Heart right ventricle (tissue), 16 donors: ENCODE data around the gene NFYC. TPM values are rescaled to one million over a fixed set of nuclear protein-coding genes. Genes with fewer than 3 reads are reported as not detected.
A peak's percentile ranks its signal among the peaks of the same experiment; 100 is the strongest.

Experiments
- ATAC-seq, 8 donors: fragments of 200-7000 bp; cut with Tn5 transposase; one replicate each; pipeline ENCODE4 v1.9.1; 2020; ENCODE audit warnings: mild to moderate bottlenecking in 8 of 8, moderate library complexity in 8 of 8, moderate number of reproducible peaks in 1 of 8
- DNase-seq, 2 donors: peaks; one replicate each; pipeline ENCODE4 v3.0.0-alpha.2; 2020
- H3K27ac ChIP-seq, 10 donors: fragments of 200-600 bp; sonication (generic) in 2 of 10; one replicate each; pipeline versions ENCODE4 v1.5.0 to v1.8.0; 2020 to 2022; ENCODE audit warnings: mild to moderate bottlenecking in 3 of 10
- H3K27me3 ChIP-seq, 7 donors: fragments of 200-600 bp; one replicate each; pipeline ENCODE4 v1.8.0; 2021 to 2022; ENCODE audit warnings: mild to moderate bottlenecking in 2 of 7
- H3K36me3 ChIP-seq, 9 donors: fragments of 200-600 bp; sonication (generic) in 1 of 9; one replicate each; pipeline versions ENCODE4 v1.5.0 to v1.8.0; 2020 to 2022; ENCODE audit warnings: mild to moderate bottlenecking in 2 of 9
- H3K4me1 ChIP-seq, 9 donors: fragments of 200-600 bp; sonication (generic) in 1 of 9; one replicate each; pipeline versions ENCODE4 v1.5.0 to v1.8.0; 2020 to 2022; ENCODE audit warnings: mild to moderate bottlenecking in 4 of 9
- H3K4me3 ChIP-seq, 10 donors: fragments of 200-600 bp; sonication (generic) in 2 of 10; one replicate each; pipeline versions ENCODE4 v1.5.0 to v1.8.0; 2020 to 2022; ENCODE audit warnings: mild to moderate bottlenecking in 7 of 10, moderate library complexity in 2 of 10
- H3K9me3 ChIP-seq, 11 donors: fragments of 200-600 bp in 10 of 11; sonication (generic) in 2 of 11; one replicate each; pipeline versions ENCODE4 v1.5.0 to v1.8.0; 2013 to 2022; ENCODE audit warnings: mild to moderate bottlenecking in 2 of 11, control low read depth in 1 of 11, moderate library complexity in 1 of 11
- WGBS, 2 donors: extraction: QIAGEN DNeasy Blood & Tissue Kit; methylation state at CpG; one replicate each; pipeline ENCODE4 v1.1.7; 2013; ENCODE audit warnings: inconsistent platforms in 1 of 2; 5-methylcytosine and 5-hydroxymethylcytosine counted together
- intact Hi-C, 10 donors: fragments of 100-400 bp; cut with DNase I; formaldehyde crosslinking; loops; one replicate each; pipeline versions ENCODE4 v1.11.1 to v1.14.2; 2022
- polyA plus RNA-seq, 2 donors: library from polyadenylated mRNA; stranded (reverse); fragments of 200-250 nt; gene quantifications; one replicate each; pipeline ENCODE4 v1.2.3, GENCODE V29; 2013
- total RNA-seq, 10 donors: library from RNA; stranded (reverse); fragmentation: NEBNext Ultra II Directional in 3 of 10; extraction: Animal tissue kit (Norgen Biotek cat#: 25700) in 3 of 10; gene quantifications; one replicate each; pipeline versions ENCODE4 v1.2.1 to v1.2.4, GENCODE V29; 2021 to 2023
- TF ChIP-seq, protein P1 (sequence below), 9 donors: fragments of 200-600 bp; sonication (generic) in 2 of 9; IDR thresholded peaks; one replicate each; pipeline versions ENCODE4 v1.5.0 to v1.8.0; 2021 to 2022; ENCODE audit warnings: antibody characterized with exemption in 9 of 9, mild to moderate bottlenecking in 5 of 9, moderate library complexity in 1 of 9
- donor health status: Arrhythmogenic right ventricular cardiomyopathy.
- donor health status: ischemic (EF 13 %, LVEDD 7.1; RV severe dilation, severe dysfunction).
- donor health status: healthy with polysubstance abuse.
- donor health status: DM: no; HTN: yes; CAD: no.
- donor health status: DM: no; HTN: no; CAD: no.
- donor health status: ischemic (EF 25% LVEDD 6.9; RV normal size, moderate dysfunction).
- donor health status: ischemic (EF 25% LVEDD 5.7; RV mildly dilated, moderate dysfunction).
- donor health status: healthy.
- donor health status: DM: yes; HTN: yes; CAD: no.
- donor health status: Ischemic cardiomyopathy.
- donor health status: ischemic (EF 35%, LVEDD 5.7; RV mildly dilated, moderate dysfunction).
- donor health status: nonischemic (EF 11% LVEDD 7.7; RV severe dilation, severe dysfunction).
- donor health status: DM: yes; HTN: yes; CAD: no.
- donor health status: PGD.
- donor health status: ischemic (EF 29% LVEDD 5.4; RV normal size, mild dysfunction).
- donor health status: nonischemic (EF 23%, LVEDD 6.1; RV moderate dilation, normal function).

NFYC gene
- total and polyA plus RNA-seq, 12 donors = 49.9 to 84.7 (median 71.7) TPM

DNA sequence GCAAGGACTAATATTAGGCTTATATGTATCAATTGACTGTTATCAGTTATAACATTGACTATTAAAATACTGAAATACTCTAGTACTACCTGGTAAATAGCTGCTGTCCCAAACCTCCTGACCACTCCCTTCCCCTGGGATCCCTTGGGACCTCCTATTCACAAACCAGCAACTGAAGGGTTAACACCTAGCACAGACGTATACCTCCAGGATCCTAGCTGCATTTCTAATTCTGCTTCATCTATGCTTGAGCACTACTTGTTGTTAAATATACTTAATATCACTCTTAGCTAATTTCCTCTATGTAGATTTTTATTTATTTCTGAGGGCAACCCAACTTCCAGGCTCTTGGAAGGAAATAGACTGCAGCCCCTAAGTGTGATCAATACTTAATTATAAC is 1.8 kb upstream of the NFYC start:
- no peaks in the 10 kb centered on the region for H3K9me3 ChIP-seq
- peaks cover 0 to 19% (median 8%) of the 10 kb centered on the region in 9 donors for H3K36me3 ChIP-seq
- TF ChIP-seq, protein P1, sequence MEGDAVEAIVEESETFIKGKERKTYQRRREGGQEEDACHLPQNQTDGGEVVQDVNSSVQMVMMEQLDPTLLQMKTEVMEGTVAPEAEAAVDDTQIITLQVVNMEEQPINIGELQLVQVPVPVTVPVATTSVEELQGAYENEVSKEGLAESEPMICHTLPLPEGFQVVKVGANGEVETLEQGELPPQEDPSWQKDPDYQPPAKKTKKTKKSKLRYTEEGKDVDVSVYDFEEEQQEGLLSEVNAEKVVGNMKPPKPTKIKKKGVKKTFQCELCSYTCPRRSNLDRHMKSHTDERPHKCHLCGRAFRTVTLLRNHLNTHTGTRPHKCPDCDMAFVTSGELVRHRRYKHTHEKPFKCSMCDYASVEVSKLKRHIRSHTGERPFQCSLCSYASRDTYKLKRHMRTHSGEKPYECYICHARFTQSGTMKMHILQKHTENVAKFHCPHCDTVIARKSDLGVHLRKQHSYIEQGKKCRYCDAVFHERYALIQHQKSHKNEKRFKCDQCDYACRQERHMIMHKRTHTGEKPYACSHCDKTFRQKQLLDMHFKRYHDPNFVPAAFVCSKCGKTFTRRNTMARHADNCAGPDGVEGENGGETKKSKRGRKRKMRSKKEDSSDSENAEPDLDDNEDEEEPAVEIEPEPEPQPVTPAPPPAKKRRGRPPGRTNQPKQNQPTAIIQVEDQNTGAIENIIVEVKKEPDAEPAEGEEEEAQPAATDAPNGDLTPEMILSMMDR (IDR thresholded peaks at IDR 0.05) = no peak
- no peak for DNase-seq
- peak overlapping the region in 1 of 10 donors; percentile 100 for H3K27ac ChIP-seq
- peaks cover 0 to 41% (median 24%) of the 10 kb centered on the region in 9 donors for H3K4me1 ChIP-seq
- intact Hi-C loops = loop anchor here in 2 of 10 donors (5.0 to 10.0 kb wide), 2 partner anchors 53 to 75 kb away; no protein-coding TSS in a partner anchor
- no peak overlapping the region for H3K4me3 ChIP-seq
- ATAC-seq = no peak
- H3K27me3 ChIP-seq = no peaks in the 10 kb centered on the region
- 14 to 17% methylated on average over 1 of the region's 1 CpG for WGBS, 2 donors

- WGBS, 2 donors = 14 to 19% methylated on average over 18 of the region's 18 CpGs
- ATAC-seq (peak in 1 of 8 donors; percentile 2), DNase-seq (no peak)
- peaks cover 0 to 50% (median 24%) of the 10 kb centered on the region in 9 donors for H3K4me1 ChIP-seq
- H3K27me3 ChIP-seq = no peaks in the 10 kb centered on the region
- H3K4me3 ChIP-seq = peak overlapping the region; percentile 72 to 97 (median 82)
- peaks cover 0 to 14% (median 8%) of the 10 kb centered on the region in 9 donors for H3K36me3 ChIP-seq
- TF ChIP-seq, protein P1 (IDR thresholded peaks at IDR 0.05) = peak in 1 of 9 donors; percentile 5
- intact Hi-C loops = loop anchor here in 2 of 10 donors (5.0 to 10.0 kb wide), 2 partner anchors 51 to 74 kb away; no protein-coding TSS in a partner anchor
- H3K27ac ChIP-seq = peak overlapping the region; percentile 97 to 100 (median 99)
- no peaks in the 10 kb centered on the region for H3K9me3 ChIP-seq
These were observed 550 bp upstream of the NFYC start for GRCh38 chr1:40690771-40691537.

DNA sequence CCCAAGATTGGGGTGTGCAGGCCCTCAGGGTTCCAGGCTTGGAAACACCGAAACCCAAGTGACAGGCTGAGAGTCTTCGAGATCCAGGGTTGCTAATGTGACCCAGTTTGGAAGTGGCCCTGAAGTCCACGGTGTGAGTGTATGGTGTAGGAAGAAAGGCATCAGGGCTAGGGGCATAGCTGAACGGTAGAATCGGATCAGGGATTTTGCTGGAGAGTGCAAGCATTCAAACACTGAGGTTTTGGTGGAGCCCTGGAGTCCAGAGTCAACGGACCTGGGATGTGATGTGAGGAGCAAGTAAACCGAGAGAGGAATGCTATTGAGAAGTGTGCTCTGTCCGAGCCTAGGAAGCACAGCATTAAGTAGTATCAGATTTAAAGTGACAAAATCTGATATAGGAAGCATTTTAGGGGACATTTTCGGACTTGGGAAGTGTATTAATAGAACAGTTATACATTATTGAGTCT is 958 bp downstream of the NFYC start:
- no peaks in the 10 kb centered on the region for H3K9me3 ChIP-seq
- 3 to 4% methylated on average over 9 of the region's 9 CpGs for WGBS, 2 donors
- peak overlapping the region; percentile 97 to 100 (median 99) for H3K27ac ChIP-seq
- intact Hi-C loops = loop anchor here in 3 of 10 donors (1.0 to 10.0 kb wide), 3 partner anchors 17 to 72 kb away; no protein-coding TSS in a partner anchor
- peaks cover 0 to 11% (median 0%) of the 10 kb centered on the region in 9 donors for H3K36me3 ChIP-seq
- H3K4me1 ChIP-seq = peaks cover 0 to 65% (median 37%) of the 10 kb centered on the region in 9 donors
- ATAC-seq (peak in 4 of 8 donors; percentile 2 to 9 (median 8)), DNase-seq (no peak)
- H3K4me3 ChIP-seq = peak overlapping the region; percentile 72 to 97 (median 82)
- no peaks in the 10 kb centered on the region for H3K27me3 ChIP-seq
- TF ChIP-seq, protein P1 (IDR thresholded peaks at IDR 0.05) = no peak

DNA sequence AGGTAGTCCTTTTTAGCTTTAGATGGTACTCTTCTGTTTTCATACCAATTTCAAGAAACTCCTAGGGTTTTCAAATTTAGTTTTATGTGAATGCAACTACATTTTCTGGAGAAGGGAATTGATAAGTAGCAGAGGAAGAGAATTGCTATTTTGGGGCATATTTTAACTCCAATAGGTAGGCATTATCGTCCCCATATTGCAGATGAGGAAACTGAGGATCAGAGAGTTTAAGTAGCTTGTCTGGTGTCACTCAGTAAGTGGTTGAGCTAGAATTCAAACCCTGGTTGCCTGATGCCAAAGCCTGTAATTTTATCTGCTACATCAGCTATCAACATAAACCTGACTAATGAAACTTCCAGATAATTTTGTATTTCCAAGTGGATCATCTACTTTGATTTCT is 1.9 kb downstream of the NFYC start:
- H3K36me3 ChIP-seq = peaks cover 0 to 11% (median 0%) of the 10 kb centered on the region in 9 donors
- intact Hi-C loops = loop anchor here in 2 of 10 donors (5.0 to 10.0 kb wide), 2 partner anchors 49 to 71 kb away; no protein-coding TSS in a partner anchor
- TF ChIP-seq, protein P1 (IDR thresholded peaks at IDR 0.05) = no peak
- no peak overlapping the region for H3K4me3 ChIP-seq
- ATAC-seq (no peak), DNase-seq (no peak)
- no peaks in the 10 kb centered on the region for H3K9me3 ChIP-seq
- 88 to 91% methylated on average over 1 of the region's 1 CpG for WGBS, 2 donors
- H3K27ac ChIP-seq = peak overlapping the region in 1 of 10 donors; percentile 99
- peaks cover 0 to 74% (median 41%) of the 10 kb centered on the region in 9 donors for H3K4me1 ChIP-seq
- no peaks in the 10 kb centered on the region for H3K27me3 ChIP-seq
